Putamen (tissue), 1 donor: ENCODE measurements around the gene CCDC92.
"Not testable (repeated sequence)": the region's sequence is repeated elsewhere in the genome, so short reads cannot be mapped to it uniquely, and the experiment has no call there.

ENCODE experiments used
- DNase-seq: peaks from one replicate; pipeline ENCODE4 v3.0.0-alpha.2; 2016; ENCODE audit warnings: low spot score

Gene CCDC92

GRCh38 chr12:123949770-123950165 is 22.9 kb downstream of the CCDC92 start:
- no peak for DNase-seq

GRCh38 chr12:123948796-123949769 is 23.5 kb downstream of the CCDC92 start:
- DNase-seq, result no peak

- DNase-seq, result no peak
Observed at GRCh38 chr12:123948401-123948795, 24.2 kb downstream of the CCDC92 start.

- DNase-seq, result not testable (repeated sequence)
Observed at GRCh38 chr12:123947531-123947930, 25.1 kb downstream of the CCDC92 start.

GRCh38 chr12:123946516-123947505 is 25.8 kb downstream of the CCDC92 start:
- not testable (repeated sequence) for DNase-seq

GRCh38 chr12:123946152-123946515 is 26.5 kb downstream of the CCDC92 start:
- no peak for DNase-seq

GRCh38 chr12:123945287-123946151 is 27.1 kb downstream of the CCDC92 start:
- peak; percentile 31 for DNase-seq

GRCh38 chr12:123944696-123945095 is 27.9 kb downstream of the CCDC92 start:
- DNase-seq, result no peak

- DNase-seq, result no peak
Observed at GRCh38 chr12:123943816-123944215, 28.8 kb downstream of the CCDC92 start.

GRCh38 chr12:123942911-123943648 is 29.6 kb downstream of the CCDC92 start:
- DNase-seq, result no peak

GRCh38 chr12:123942238-123942653 is 30.4 kb downstream of the CCDC92 start:
- DNase-seq, result peak; percentile 13

GRCh38 chr12:123941624-123942237 is 30.9 kb downstream of the CCDC92 start:
- DNase-seq, result no peak

GRCh38 chr12:123941000-123941399 is 31.6 kb downstream of the CCDC92 start:
- no peak for DNase-seq

GRCh38 chr12:123940627-123940966 is 32.0 kb downstream of the CCDC92 start:
- DNase-seq, result no peak

GRCh38 chr12:123939716-123940626 is 32.7 kb downstream of the CCDC92 start:
- no peak for DNase-seq

- no peak for DNase-seq
Observed at GRCh38 chr12:123938679-123939480, 33.8 kb downstream of the CCDC92 start.

GRCh38 chr12:123937707-123938591 is 34.7 kb downstream of the CCDC92 start:
- no peak for DNase-seq
